Stimulated activated CD4-positive, alpha-beta T cell treated with anti-CD3 and anti-CD28 coated beads, Interleukin-12 subunit alpha, Interleukin-12 subunit beta, amount 100 ng/mL, for 48 hours (primary cell): Measurements from ENCODE around the gene GID8.
A peak's percentile ranks its signal among the peaks of the same experiment; 100 is the strongest.

Source experiments
- DNase-seq, 3 donors: peaks; one replicate each; pipeline ENCODE4 v3.0.0-alpha.2; 2020; ENCODE audit warnings: low read depth in 2 of 3, low spot score in 1 of 3

The GID8 gene

DNA sequence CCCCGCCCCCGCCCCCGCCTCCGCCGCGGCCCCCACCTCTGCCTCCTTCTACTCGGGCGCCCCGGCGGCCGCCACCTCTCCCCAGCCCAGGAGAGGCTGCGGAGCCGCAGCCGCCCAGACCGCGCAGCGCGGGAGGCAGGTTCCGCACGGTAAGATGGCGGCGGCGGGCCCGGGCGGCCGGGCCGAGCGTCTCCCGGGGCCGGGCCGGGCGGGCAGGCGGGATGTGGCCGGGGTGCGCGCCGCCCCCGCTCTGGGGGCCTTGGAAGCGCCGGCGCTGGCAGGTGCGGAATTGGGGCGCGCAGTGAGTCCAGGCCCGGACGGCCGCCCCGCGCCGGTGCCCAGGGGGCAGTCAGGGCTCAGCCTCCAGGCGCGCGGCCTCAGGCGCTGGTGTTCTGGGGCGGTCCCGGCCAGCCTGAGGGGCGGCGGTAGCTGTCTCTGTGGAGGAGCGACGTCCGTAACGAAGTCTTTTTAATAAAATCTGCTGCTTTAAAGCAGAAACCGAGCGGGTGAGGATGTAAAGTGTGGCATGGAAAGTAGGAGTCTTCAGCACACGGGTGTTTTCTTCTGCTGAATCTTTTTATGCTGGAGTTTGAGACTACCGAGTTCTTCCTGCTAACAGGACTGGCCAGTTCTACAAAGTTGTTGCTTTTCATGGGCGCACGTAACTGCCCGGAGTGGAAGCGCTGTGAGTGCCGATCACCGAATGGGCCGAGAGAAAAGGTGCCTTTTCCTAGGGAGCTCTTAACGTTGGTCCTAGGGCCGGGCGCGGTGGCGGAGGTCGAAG is at the start of gene GID8:
Gene GID8, plus strand, starts transcription at position 43 of the 784 bp plus-strand sequence. CDS start 3,356 bp downstream, outside the sequence.
- no peak for DNase-seq

DNA sequence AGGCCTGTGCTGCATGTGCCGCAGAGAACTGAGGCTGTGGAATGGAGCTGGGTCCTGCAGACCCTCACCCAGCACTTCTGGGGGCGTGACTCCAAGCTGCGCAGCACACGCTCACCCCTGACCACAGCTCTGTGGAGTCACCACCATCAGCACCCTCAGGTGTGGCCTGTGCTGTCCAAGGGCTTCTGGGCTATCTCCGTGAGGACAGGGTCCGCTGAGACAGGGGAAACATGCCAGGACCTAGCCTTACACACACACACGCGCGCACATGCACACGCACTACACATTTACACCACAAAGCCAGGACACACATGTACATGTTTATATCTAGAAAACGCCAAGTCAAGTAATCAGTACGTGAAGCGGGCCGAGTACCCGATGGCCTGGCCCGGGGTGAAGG is 49.5 kb upstream of the GID8 start:
- no peak for DNase-seq

DNA sequence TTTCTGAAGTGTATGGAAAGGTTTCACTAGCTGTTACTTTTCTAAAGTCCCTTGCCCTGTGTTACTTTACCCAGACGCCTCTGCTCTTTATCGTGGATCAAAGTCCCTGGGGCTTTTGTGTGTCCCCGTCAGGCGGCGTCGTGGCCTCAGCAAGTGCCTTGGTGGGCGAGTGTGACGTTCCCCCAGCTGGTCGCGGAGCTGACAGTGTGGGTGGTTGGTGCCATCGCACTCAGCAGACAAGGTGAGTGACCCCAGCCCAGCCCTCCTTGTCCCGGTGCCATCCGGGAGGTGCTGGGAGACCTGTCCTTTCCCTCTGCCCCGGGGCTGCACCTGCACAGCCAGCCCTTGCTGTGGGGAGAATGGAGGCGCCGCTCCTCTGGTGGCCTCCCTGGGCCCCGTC is 49.0 kb upstream of the GID8 start:
- no peak for DNase-seq

DNA sequence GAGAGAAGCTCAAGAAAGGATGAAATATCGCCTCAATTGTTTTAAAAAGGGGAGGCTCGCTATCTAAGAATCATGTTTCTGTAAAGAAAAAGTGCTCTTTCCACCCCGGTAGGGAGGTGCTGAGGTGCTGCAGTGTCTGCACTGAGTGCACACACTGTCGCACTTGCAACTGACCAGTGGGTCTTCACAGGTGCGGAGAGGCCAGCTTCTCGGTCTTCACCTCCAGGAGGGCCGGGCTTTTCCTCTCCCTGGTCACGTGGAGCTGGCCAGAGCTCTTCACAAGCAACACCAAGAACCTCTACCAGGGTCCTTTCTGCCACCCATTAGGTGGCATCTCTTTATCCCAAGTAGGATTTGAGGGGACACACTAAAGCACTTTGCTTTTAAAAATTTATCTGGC is 48.5 kb upstream of the GID8 start:
- DNase-seq = no peak

DNA sequence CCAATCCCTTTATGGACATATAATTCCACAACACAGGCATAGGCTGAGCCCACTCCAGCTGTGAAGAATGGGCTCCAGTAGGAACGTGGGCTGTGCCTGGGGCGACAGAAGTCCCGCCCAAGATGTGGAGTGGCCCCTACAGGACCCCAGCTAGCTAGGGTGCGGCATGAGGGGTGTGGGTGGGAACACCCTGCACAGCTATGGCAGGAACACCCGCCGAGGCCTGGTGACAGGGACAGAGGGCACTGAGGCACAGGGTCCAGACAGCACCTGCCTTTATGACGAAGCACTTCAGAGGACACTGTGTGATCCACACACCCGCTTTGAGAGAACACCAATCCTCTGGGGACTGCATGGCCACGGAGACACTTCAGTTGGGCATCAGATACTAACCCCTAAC is 48.1 kb upstream of the GID8 start:
- no peak for DNase-seq

DNA sequence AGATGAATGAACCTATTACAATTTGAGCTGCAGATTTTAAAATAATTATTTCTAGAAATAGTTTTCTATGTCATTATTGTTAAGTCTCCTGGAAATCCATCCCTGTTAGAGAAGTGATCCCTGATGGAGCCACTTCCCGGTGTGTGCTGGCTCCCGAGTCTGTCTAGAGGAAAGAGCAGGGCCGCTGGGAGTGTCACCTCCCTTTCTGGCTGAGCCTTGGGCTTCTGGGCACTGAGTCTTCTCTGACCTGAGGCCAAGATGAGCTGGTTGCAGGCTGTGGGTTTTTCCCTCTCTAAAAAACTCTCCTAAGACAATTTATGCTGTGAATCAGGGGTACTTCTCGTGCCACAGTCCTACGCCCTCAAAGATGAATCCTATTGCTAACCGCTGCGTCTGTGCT is 47.5 kb upstream of the GID8 start:
- DNase-seq = no peak

DNA sequence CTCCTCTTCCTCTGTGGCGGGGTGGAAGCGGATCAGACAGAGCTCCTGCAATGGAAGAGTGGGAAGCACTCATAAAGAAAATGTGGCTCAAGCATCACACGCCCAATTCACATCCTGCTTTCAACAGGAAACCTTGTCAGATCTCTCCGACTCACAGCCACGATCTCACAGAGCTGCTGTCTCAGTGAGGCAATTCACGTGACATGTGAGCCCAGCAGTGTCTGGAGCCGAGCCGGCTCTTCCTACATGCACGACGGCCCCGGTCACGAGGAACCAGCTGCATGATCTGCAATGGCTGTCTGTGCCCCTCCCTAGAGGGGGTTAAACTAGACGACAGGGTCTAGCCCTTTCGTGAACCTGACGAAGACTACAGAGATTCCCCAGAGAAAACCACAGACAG is 46.8 kb upstream of the GID8 start:
- no peak for DNase-seq

DNA sequence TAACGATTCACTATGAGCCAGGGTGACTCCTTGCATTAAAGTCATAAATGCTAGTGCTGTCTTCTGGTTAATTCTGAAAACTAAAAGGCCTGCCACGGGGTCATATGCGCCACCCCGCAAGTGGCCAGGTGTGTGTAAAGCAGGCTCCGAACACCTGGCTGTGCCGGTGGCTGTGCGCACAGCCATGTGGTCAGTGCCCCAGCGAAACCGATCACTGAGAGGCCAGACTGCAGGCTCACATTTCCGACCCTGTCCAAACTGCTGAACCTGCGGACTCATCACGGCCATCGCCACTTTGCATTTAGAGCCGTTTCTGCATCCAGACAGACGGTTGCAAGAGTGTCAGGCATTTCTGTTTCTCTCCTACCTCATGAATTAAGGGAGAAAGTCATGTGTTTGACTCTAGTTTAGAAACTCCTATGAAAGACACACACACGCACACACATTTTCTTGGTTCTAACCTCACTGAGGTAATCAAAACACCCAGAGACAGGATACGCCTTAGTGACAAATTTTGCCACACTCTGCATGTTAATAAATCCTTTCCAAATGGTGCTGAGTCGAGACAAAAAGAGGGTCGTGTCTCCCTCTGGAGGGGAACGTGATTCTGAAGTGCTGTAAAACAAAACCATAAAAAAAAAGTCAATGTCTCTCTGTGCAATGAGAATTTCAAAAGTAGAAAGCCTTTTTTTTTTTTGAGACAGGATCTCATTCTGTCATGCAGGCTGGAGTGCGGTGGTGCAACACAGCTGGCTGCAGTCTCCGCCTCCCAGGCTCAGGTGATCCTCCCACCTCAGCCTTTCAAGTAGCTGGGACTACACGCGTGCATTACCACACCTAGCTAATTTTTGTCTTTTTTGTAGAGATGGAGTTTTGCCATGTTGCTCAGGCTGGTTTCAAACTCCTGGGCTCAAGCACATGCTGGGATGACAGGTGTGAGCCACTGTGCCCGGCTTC is 45.3 kb upstream of the GID8 start:
- no peak for DNase-seq

DNA sequence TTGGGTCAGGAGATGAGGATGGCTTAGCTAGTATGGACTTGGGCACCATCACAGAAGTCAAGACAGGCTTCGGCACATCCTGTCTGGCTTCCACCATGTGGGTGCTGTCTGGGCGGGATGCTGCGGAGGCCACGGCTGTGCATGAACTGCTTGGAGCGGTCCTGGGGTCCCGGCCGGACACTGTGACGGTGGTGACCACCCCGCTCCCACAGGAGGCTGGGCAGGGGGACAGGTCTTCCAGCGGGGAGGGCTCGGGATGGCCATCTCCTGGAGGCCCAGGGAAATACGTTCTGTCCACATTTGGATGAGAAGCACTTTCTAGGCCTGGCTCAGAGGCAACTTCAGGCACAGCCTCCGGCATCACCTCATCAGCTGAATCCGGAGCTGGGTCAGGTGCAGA is 44.2 kb upstream of the GID8 start:
- no peak for DNase-seq

DNA sequence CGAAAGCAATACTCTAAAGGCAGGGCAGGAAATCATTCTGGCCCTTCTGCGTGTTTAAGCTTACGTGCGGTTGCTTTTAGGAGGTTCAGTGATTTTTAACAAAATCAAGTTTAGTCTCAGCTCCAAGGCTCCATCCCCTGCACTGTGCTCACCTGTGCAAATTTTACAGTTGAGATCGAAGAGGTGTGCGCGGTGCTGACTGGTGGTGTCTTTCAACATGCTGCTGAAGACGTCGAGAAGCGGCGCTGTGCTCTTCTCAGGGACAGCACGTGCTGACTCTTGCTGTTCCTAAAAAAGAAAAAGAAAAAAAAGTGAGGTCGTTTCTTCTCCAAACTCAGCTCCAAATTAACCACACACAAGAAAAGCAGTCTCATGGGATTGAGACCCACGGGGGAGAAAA is 43.7 kb upstream of the GID8 start:
- DNase-seq = no peak

DNA sequence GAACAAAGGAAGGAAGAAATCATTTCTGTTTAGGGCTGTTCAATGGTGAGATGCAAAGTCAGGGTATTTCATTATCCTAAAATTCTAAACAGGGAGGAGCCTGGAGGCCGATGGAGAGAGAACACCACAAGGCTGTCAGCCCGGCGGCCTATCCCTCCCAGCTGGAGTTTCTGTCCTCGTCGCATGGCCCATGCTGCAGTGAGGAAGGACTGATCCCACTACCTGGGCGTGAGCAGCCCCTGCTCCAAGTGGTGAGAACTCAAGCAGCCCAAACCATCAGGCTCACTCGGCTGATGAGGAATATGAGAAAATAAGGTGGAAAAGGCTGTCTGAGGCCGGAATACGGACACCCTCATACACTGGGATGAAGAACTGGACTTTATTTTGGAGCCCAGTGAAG is 42.4 kb upstream of the GID8 start:
- no peak for DNase-seq

DNA sequence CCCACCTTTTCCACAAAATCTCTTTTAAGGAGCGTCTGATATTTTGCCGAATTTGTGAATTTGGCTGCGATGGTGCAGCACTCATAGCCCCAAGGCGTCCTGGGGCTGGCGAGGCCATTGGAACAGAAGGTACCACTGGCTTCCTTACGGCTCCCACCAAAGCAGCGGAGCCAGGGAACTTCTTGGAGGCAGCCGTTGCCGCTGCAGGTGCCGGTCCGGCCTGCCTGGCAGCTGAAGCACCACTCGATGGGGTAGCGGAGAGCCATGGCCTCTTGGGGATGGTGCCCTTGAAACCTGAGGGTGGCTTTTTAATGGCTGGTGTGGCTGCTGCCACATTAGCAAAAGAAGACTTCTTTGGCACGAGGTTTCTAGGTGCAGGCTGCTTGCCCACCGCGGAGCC is 41.4 kb upstream of the GID8 start:
- DNase-seq = no peak

DNA sequence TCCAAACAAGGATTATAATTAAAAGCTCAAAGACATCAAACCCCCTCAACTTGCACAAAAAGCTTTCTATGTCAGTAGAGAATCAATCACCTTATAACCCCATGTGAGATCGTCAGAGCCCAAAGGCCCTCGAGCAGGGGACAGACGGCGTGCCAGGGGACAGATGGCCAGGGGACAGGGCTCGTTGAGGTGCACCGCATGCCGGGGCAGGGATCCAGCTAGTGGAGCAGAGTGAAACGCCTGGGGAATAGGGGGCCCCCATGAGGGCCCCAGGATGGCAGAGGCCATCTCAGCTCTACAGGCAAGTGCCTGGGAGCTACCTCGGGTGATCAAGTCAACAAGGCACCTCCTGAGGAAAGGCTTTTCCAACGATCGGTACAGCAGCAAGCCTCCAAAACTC is 40.3 kb upstream of the GID8 start:
- DNase-seq = no peak

DNA sequence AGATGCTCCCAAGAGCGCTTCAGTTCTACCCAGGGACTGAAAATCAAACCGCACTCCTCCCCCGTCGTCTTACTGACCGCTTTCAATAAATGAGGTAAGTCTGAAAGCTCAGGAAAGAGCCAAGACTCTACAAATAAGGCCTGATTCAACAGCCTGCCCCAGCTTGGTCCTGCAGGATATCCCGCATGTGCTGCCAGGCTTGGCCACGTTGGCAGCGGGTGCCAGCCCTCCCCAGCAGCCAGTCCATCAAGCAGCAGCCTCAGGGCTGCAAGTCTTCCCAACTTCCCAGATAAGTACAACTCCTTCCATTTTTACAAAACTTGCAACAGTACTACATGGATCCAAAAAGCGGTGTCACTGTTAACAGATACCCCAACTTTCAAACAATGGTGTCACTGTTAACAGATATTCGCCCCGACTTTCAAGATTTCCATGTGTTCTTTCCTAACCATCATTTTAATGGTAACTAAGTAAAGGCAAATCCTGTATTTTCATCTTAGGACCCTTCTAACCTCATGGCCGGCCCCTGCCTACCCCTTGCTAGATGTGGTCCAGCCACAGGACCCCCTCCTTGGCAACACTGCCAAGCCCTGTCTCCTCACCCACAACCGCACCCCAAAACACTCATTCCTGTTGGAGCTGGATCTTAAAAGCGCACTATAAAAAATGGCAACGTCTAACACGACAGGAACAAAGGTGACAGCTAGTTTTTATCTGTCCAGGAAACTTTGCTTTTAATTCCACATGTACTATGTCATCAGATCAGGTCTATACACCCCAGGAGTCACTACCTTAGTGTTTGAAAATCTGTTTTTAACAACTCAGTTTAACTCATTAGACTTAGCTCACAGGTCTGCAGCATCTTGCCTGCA is 39.6 kb upstream of the GID8 start:
- no peak for DNase-seq

DNA sequence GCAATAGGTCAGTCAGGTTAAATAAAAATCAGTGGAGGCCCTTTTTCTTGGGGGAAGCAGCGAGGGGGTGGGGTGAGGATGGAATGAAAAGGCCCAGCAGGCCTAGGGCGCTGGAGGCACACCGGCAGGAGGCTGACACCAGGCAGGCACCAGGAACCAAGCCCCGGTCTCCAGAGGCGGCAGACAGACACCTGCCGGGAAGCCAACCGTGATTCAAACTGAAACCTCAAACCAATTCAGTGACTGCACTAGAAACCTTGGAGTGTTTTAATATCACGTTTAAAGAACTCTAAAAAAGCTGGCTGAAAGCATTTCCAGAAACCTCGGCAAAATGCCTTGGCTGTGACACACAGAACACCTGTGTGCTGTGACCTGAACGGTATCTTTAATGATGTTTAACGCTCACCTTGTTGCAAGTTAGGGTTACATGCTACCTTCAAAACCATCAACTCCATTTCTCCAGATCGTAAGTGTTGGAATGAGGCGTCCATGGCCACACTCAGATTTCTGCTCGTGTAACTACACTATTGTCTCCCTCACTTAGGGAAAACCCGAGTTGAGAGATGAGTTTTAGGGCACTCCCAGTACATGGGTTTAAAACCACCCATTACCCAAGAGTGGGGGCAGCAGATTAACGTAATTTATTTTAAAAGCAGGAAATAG is 38.8 kb upstream of the GID8 start:
- DNase-seq = no peak

DNA sequence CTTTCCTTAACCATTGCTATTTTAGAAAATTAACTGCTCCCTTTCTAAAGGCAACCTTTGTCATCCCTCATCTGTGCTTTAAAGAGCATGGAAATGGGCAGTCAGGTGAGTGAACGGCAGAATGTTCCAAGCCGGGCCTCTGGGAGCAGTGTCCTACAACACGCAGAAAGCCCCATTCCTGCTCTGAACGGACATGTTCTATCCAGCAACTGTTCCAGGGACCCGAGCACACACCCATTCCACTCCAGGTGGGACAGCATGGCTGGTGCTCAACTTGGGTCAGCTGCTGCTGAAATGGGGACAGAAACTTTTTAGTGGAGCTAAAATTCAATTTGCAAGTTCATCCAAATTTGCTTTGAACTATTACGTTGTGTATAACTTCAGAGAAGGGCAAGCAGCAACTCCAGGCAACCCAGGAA is 38.3 kb upstream of the GID8 start:
- no peak for DNase-seq

DNA sequence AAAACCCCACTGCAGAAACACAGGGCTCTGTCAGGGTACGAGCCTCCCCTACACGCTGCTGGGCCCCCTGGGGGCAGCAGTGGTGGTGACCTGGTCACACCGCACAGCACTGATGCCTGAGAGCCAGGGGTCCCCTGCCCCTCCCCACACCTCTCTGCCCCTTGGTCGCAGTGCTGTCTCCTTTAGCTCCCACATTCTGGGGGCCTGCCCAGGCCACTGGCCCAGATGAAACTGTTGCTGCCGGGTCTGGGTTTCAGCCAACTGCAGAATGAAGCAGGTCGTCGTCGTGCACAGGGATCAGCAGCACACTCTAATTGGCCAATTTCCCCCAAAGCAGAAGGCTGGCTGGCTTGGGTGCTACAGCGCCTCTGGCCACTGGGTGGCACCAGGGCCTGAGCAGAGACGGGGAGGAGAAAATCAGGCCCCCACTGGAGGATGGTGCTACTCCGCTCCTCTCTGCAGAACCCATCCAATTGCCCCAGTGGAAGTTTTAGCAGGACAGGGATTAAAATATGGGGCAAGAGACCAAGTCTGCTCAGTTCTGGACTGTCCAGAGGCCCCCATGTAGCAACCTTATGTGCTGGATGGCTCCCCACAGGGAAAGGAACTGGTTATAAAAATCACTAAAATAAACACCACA is 37.8 kb upstream of the GID8 start:
- DNase-seq = peak; percentile 66

DNA sequence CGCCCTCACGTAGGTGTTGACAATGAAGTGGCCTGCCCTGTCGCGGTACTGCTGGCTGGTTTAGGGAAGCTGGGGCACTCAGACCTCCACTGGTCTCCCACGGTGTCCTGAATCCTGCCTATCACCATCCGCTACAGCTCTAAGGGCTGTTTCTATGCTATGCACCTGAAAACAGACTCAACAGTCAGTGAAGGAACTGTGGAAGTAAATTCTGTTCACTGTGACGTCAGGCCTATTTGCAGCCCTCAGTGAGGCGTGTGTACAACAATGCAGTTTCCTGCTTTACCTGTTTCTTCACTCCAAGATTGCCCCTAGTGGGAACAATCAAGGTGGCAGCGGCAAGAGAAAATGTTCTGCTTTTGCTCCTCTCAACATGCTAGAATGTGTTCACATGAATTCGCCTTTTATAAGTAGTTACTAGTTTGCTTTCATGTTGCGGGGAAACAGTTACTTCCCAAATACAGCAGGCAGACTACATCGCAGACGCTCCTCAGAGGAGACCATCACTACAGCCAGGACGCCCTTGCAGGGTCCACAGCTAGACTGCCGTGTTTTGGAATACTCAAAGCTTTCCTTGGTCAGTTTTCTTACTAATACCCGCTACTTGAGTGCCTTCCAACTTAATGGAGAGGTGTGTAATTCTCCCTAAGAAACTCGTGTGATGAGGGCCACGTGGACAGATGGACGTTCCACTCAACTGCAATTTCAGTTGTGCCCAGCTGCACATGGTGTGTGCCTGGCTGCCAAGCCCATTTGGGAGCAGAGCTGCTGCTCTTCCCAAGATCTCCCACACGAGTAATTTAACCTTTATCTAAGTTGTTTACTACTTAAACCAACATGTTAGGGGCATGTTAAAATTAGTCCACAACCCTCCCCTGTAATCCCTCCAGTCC is 37.0 kb upstream of the GID8 start:
- no peak for DNase-seq

DNA sequence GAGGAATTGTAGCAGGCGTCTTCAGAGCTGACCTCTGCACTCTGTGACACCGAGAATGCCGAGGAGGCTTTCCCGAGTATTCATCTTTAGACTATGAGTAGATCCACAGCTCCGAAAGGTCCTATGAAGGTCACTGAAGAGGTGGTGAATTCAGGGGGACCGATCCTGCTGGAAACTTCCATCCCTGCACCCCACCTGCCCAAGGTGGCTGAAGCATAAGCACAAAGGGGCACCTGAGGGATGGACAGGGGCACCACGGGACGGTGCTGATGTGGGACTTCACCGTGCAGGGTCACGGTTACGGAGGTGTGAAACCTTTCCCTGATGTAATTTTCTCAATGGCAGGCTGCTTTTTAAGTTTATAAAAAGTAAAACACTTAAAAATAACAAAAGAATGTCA is 36.1 kb upstream of the GID8 start:
- DNase-seq = no peak
